HepG2 (cell line): Measurements from ENCODE around the gene SEBOX. TPM values are rescaled to one million over a fixed set of nuclear protein-coding genes. Genes with fewer than 3 reads are reported as not detected.
A peak's percentile ranks its signal among the peaks of the same experiment; 100 is the strongest.

Source experiments
- E2F2 ChIP-seq: sonication (generic); formaldehyde crosslinking; IDR thresholded peaks from 2 replicates; pipeline ENCODE4 v1.4.0; 2020; ENCODE audit warnings: missing genetic modification reagents, borderline replicate concordance
- GATA4 ChIP-seq: sonication (generic); IDR thresholded peaks from 2 replicates; pipeline ENCODE4 v1.6.1; 2016; ENCODE audit warnings: antibody characterized with exemption, low read depth, borderline replicate concordance
- MIER3 ChIP-seq: IDR thresholded peaks from 2 replicates; pipeline ENCODE4 v1.6.1; 2016; ENCODE audit warnings: missing compliant biosample characterization, borderline replicate concordance
- NFYB ChIP-seq: sonication (generic); formaldehyde crosslinking; IDR thresholded peaks from 2 replicates; pipeline ENCODE4 v1.4.0; 2020; ENCODE audit warnings: missing genetic modification reagents
- NPAS2 ChIP-seq: sonication (generic); formaldehyde crosslinking; IDR thresholded peaks from 2 replicates; pipeline ENCODE4 v1.8.0; 2022; ENCODE audit warnings: mild to moderate bottlenecking, missing genetic modification reagents, borderline replicate concordance
- PCBP1 ChIP-seq: fragments of 200-400 bp; formaldehyde crosslinking; IDR thresholded peaks from 2 replicates; pipeline ENCODE4 v1.6.1; 2017; ENCODE audit warnings: mild to moderate bottlenecking, low read depth, low read length, borderline replicate concordance
- RBM22 ChIP-seq: fragments of 200-400 bp; formaldehyde crosslinking; optimal IDR thresholded peaks from 2 replicates; pipeline ENCODE3; 2017; ENCODE audit warnings: mild to moderate bottlenecking, low read length, moderate library complexity
- THAP7 ChIP-seq: sonication (generic); formaldehyde crosslinking; IDR thresholded peaks from 2 replicates; pipeline ENCODE4 v1.8.1; 2023; ENCODE audit warnings: mild to moderate bottlenecking, missing genetic modification reagents
- ZC3H4 ChIP-seq: sonication (generic); formaldehyde crosslinking; IDR thresholded peaks from 2 replicates; pipeline ENCODE4 v1.4.0; 2020; ENCODE audit warnings: missing genetic modification reagents, borderline replicate concordance
- ZFP37 ChIP-seq: sonication (generic); formaldehyde crosslinking; IDR thresholded peaks from 2 replicates; pipeline ENCODE4 v1.4.0; 2020; ENCODE audit warnings: missing genetic modification reagents, borderline replicate concordance
- ZFP41 ChIP-seq: sonication (generic); formaldehyde crosslinking; IDR thresholded peaks from 2 replicates; pipeline ENCODE4 v1.4.0; 2020; ENCODE audit warnings: mild to moderate bottlenecking, missing genetic modification reagents, borderline replicate concordance
- ZMAT3 ChIP-seq: sonication (generic); formaldehyde crosslinking; conservative IDR thresholded peaks from 2 replicates; pipeline ENCODE4 v1.7.0; 2021; ENCODE audit warnings: missing genetic modification reagents
- ZNF496 ChIP-seq: sonication (generic); formaldehyde crosslinking; IDR thresholded peaks from 2 replicates; pipeline ENCODE4 v1.8.1; 2023; ENCODE audit warnings: mild to moderate bottlenecking, moderate library complexity, missing genetic modification reagents; ENCODE audit not compliant: insufficient replicate concordance
- ZNF558 ChIP-seq: sonication (generic); formaldehyde crosslinking; IDR thresholded peaks from 2 replicates; pipeline ENCODE4 v1.9.0; 2022; ENCODE audit warnings: mild to moderate bottlenecking, missing genetic modification reagents, borderline replicate concordance
- ZNF703 ChIP-seq: sonication (generic); formaldehyde crosslinking; IDR thresholded peaks from 2 replicates; pipeline ENCODE4 v1.5.1; 2020; ENCODE audit warnings: missing genetic modification reagents, mild to moderate bottlenecking, moderate library complexity, borderline replicate concordance
- ZNF768 ChIP-seq: sonication (generic); formaldehyde crosslinking; IDR thresholded peaks from 2 replicates; pipeline ENCODE4 v1.4.0; 2020; ENCODE audit warnings: missing genetic modification reagents
- ZNF775 ChIP-seq: sonication (generic); formaldehyde crosslinking; IDR thresholded peaks from 2 replicates; pipeline ENCODE4 v1.4.0; 2020; ENCODE audit warnings: missing genetic modification reagents, mild to moderate bottlenecking, moderate library complexity, borderline replicate concordance
- ZNF839 ChIP-seq: sonication (generic); formaldehyde crosslinking; IDR thresholded peaks from 2 replicates; pipeline ENCODE4 v1.4.0; 2020; ENCODE audit warnings: missing genetic modification reagents, mild to moderate bottlenecking, borderline replicate concordance
- ZNF891 ChIP-seq: sonication (generic); formaldehyde crosslinking; IDR thresholded peaks from 2 replicates; pipeline ENCODE4 v1.5.0; 2020; ENCODE audit warnings: mild to moderate bottlenecking, missing genetic modification reagents
- polyA plus RNA-seq, 8 experiments: library from polyadenylated mRNA; depleted of rRNA in 3 of 8; stranded (reverse) in 7 of 8; unstranded in 1 of 8; fragments of >200 nt; fragmentation: Illumina TruSeq in 4 of 8; extraction: Trizol in 4 of 8; gene quantifications; 2 replicates each; pipeline versions ENCODE4 v1.2.1 to v1.2.3, GENCODE V29; 2011 to 2016; ENCODE audit warnings: low read depth in 4 of 8, missing spikeins in 1 of 8, mixed read lengths in 1 of 8; ENCODE audit not compliant: insufficient read depth in 1 of 8
- total RNA-seq, 5 experiments: library from RNA; depleted of rRNA; stranded (reverse); fragments of >200 nt; fragmentation: Illumina TruSeq; extraction: Trizol; gene quantifications; 2 replicates each; pipeline ENCODE4 v1.2.3, GENCODE V29; 2016; ENCODE audit warnings: low read depth in 1 of 5
- TF ChIP-seq, protein P1 (sequence below): sonication (generic); formaldehyde crosslinking; IDR thresholded peaks from 2 replicates; pipeline ENCODE4 v1.9.0; 2021; ENCODE audit warnings: missing genetic modification reagents, borderline replicate concordance
- TF ChIP-seq, protein P2 (sequence below): sonication (generic); formaldehyde crosslinking; IDR thresholded peaks from 2 replicates; pipeline ENCODE4 v1.8.0; 2022; ENCODE audit warnings: missing genetic modification reagents, mild to moderate bottlenecking, borderline replicate concordance
- TF ChIP-seq, protein P3 (sequence below): IDR thresholded peaks from 2 replicates; pipeline ENCODE4 v1.6.1; 2016; ENCODE audit warnings: low read depth, control low read depth

SEBOX gene
- total and polyA plus RNA-seq, 2 of the 13 experiments (the other 11 are each of a cell fraction or from before 2014, with no cell fraction given), result not detected

DNA sequence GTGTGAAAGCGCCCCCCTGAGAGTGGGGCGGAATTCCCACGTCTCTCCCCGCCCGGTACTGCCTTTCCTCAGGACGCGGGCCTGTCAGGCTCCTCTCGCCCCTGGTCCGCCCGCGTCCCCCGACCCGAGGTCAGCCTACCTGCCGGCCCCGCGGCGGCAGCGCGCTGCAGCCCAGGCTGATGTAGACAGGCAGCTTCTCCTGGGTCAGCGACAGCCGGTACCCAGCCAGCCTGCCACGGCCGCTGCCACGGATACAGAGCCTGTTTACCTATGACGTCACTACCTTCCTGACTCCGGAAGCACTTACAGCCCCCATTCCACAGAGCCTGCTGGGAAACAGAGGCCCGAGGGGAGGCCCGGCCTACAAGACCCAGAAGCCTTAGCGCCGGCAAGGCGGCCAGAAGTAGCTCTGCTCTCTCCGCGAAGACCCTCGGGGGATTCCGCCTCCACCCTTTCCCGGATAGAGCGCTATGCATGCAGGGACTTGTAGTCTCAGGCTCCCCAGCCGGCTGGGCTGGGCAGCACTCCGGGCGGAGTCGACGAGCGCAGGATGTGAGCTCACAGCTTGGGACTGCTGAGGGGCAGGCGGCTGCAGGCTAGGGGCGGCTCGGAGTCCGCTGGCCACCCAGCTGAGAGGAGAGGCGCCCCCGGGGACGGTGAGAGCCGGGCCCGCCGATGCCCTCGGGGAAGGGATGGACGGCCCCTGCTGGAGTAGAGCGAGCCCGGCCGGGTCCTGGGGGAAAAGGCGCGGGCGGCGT is 29.6 kb downstream of the SEBOX start, which contains the start of the genes IFT20 and TNFAIP1 (continued):
- TF ChIP-seq, protein P1, sequence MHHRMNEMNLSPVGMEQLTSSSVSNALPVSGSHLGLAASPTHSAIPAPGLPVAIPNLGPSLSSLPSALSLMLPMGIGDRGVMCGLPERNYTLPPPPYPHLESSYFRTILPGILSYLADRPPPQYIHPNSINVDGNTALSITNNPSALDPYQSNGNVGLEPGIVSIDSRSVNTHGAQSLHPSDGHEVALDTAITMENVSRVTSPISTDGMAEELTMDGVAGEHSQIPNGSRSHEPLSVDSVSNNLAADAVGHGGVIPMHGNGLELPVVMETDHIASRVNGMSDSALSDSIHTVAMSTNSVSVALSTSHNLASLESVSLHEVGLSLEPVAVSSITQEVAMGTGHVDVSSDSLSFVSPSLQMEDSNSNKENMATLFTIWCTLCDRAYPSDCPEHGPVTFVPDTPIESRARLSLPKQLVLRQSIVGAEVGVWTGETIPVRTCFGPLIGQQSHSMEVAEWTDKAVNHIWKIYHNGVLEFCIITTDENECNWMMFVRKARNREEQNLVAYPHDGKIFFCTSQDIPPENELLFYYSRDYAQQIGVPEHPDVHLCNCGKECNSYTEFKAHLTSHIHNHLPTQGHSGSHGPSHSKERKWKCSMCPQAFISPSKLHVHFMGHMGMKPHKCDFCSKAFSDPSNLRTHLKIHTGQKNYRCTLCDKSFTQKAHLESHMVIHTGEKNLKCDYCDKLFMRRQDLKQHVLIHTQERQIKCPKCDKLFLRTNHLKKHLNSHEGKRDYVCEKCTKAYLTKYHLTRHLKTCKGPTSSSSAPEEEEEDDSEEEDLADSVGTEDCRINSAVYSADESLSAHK (CRISPR knock-in tag), result no peak
- TF ChIP-seq ZFP41 (no peak), NPAS2 (CRISPR knock-in tag) (no peak), ZNF703 (CRISPR knock-in tag) (no peak), ZNF768 (CRISPR knock-in tag) (peak; percentile 47; the same call in 1 of the 2 replicates), RBM22 (peak; percentile 26), ZNF891 (no peak), THAP7 (no peak), ZFP37 (CRISPR knock-in tag) (no peak), ZMAT3 (0 out of 2 replicates have a peak, but pooled peaks have one; percentile 45), ZNF496 (CRISPR knock-in tag) (no peak), ZC3H4 (no peak), ZNF775 (CRISPR knock-in tag) (no peak), MIER3 (CRISPR knock-in tag) (peak; percentile 50; the same call in 1 of the 2 replicates), E2F2 (CRISPR knock-in tag) (no peak), NFYB (CRISPR knock-in tag) (peak; percentile 58), PCBP1 (no peak), ZNF839 (CRISPR knock-in tag) (peak; percentile 38; the same call in 1 of the 2 replicates), ZNF558 (0 out of 2 replicates have a peak, but pooled peaks have one; percentile 9), GATA4 (no peak)
- TF ChIP-seq, protein P2, sequence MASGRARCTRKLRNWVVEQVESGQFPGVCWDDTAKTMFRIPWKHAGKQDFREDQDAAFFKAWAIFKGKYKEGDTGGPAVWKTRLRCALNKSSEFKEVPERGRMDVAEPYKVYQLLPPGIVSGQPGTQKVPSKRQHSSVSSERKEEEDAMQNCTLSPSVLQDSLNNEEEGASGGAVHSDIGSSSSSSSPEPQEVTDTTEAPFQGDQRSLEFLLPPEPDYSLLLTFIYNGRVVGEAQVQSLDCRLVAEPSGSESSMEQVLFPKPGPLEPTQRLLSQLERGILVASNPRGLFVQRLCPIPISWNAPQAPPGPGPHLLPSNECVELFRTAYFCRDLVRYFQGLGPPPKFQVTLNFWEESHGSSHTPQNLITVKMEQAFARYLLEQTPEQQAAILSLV (CRISPR knock-in tag), result peak; percentile 25; the same call in 1 of the 2 replicates
- TF ChIP-seq, protein P3, sequence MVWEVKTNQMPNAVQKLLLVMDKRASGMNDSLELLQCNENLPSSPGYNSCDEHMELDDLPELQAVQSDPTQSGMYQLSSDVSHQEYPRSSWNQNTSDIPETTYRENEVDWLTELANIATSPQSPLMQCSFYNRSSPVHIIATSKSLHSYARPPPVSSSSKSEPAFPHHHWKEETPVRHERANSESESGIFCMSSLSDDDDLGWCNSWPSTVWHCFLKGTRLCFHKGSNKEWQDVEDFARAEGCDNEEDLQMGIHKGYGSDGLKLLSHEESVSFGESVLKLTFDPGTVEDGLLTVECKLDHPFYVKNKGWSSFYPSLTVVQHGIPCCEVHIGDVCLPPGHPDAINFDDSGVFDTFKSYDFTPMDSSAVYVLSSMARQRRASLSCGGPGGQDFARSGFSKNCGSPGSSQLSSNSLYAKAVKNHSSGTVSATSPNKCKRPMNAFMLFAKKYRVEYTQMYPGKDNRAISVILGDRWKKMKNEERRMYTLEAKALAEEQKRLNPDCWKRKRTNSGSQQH, result peak; percentile 85; the same call in 1 of the 2 replicates
